Effector CD4-positive, alpha-beta T cell (primary cell): ENCODE measurements around the gene ZNF823.

Source experiments
- DNase-seq: peaks from one replicate; pipeline ENCODE4 v3.0.0-alpha.2; 2020

ZNF823 gene

GRCh38 chr19:11736696-11737095, 2.0 kb downstream of the ZNF823 start:
- no peak for DNase-seq

- no peak for DNase-seq
Observed at GRCh38 chr19:11735375-11735774, 3.4 kb downstream of the ZNF823 start.

GRCh38 chr19:11729586-11729985, 9.2 kb downstream of the ZNF823 start:
- DNase-seq = no peak

GRCh38 chr19:11722414-11722813, 16.3 kb downstream of the ZNF823 start:
- no peak for DNase-seq

GRCh38 chr19:11721681-11722080, 17.1 kb downstream of the ZNF823 start:
- DNase-seq = no peak

- no peak for DNase-seq
Observed at GRCh38 chr19:11710313-11710712, 28.4 kb downstream of the ZNF823 start.

GRCh38 chr19:11708457-11708856, 30.3 kb downstream of the ZNF823 start:
- no peak for DNase-seq

GRCh38 chr19:11705474-11705873, 33.3 kb downstream of the ZNF823 start:
- no peak for DNase-seq

GRCh38 chr19:11704626-11705025, 34.1 kb downstream of the ZNF823 start:
- DNase-seq = no peak

GRCh38 chr19:11699931-11700794, 38.6 kb downstream of the ZNF823 start:
- no peak for DNase-seq

GRCh38 chr19:11698231-11698630, 40.5 kb downstream of the ZNF823 start:
- DNase-seq = no peak

GRCh38 chr19:11697284-11697855, 41.4 kb downstream of the ZNF823 start:
- no peak for DNase-seq

GRCh38 chr19:11694533-11695439, 44.0 kb downstream of the ZNF823 start:
- DNase-seq = peak; percentile 54

- DNase-seq = no peak
Observed at GRCh38 chr19:11693505-11694499, 44.9 kb downstream of the ZNF823 start.

GRCh38 chr19:11692127-11692790, 46.5 kb downstream of the ZNF823 start:
- DNase-seq = no peak

GRCh38 chr19:11685676-11686650, 52.8 kb downstream of the ZNF823 start:
- no peak for DNase-seq

- no peak for DNase-seq
Observed at GRCh38 chr19:11684987-11685675, 53.6 kb downstream of the ZNF823 start.

GRCh38 chr19:11680689-11681302, 58.0 kb downstream of the ZNF823 start:
- no peak for DNase-seq

GRCh38 chr19:11678504-11678903, 60.2 kb downstream of the ZNF823 start:
- no peak for DNase-seq
